ENCODE measurements around the gene ATE1.

Gene ATE1

GRCh38 chr10:121747163-121747775 is 180.6 kb downstream of the ATE1 start:
- H3K36me3 ChIP-seq, result no peaks in the 10 kb centered on the region
- H3K4me1 ChIP-seq, result no peaks in the 10 kb centered on the region
- H3K27me3 ChIP-seq, result no peaks in the 10 kb centered on the region
- DNase-seq, result no peak
- H3K9me3 ChIP-seq, result no peaks in the 10 kb centered on the region
- TF ChIP-seq, protein P1, sequence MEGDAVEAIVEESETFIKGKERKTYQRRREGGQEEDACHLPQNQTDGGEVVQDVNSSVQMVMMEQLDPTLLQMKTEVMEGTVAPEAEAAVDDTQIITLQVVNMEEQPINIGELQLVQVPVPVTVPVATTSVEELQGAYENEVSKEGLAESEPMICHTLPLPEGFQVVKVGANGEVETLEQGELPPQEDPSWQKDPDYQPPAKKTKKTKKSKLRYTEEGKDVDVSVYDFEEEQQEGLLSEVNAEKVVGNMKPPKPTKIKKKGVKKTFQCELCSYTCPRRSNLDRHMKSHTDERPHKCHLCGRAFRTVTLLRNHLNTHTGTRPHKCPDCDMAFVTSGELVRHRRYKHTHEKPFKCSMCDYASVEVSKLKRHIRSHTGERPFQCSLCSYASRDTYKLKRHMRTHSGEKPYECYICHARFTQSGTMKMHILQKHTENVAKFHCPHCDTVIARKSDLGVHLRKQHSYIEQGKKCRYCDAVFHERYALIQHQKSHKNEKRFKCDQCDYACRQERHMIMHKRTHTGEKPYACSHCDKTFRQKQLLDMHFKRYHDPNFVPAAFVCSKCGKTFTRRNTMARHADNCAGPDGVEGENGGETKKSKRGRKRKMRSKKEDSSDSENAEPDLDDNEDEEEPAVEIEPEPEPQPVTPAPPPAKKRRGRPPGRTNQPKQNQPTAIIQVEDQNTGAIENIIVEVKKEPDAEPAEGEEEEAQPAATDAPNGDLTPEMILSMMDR (IDR thresholded peaks at IDR 0.05; ENCODE audit: low read depth, low read length), result no peak
- no peak overlapping the region for H3K4me3 ChIP-seq (ENCODE audit: low read depth, low read length)

DNA sequence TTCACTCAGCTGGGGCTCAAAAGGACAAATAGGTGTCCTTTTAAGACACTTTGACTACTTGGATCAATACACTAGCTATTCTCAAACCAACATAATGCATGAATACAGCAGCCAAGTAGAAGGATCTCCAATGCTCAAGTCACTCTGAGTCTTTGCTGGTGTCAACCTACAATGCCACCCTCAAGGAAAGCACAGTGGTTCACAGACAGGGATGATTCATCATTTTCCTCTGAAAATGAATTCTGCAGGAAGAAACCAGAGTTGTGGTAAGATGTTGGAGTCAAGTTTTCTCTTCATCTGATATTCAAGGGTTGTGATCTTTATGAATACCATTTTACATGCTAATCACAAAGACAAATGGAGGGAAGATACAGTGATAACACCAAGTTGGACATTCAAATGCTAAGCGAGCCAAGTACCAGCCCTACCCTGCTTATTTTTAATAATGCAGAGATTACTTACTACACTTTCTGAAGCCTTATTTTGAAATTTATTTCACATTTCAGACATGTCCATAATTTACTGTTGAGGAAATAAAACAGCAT is 186.5 kb downstream of the ATE1 start:
- DNase-seq, result no peak
- no peaks in the 10 kb centered on the region for H3K36me3 ChIP-seq
- peaks cover under 1% of the 10 kb centered on the region; the same call in 1 of the 2 replicates for H3K27me3 ChIP-seq
- H3K4me1 ChIP-seq, result peaks cover 10% of the 10 kb centered on the region
- H3K9me3 ChIP-seq, result no peaks in the 10 kb centered on the region
- H3K4me3 ChIP-seq (ENCODE audit: low read depth, low read length), result no peak overlapping the region
- TF ChIP-seq, protein P1 (IDR thresholded peaks at IDR 0.05; ENCODE audit: low read depth, low read length), result no peak

- H3K4me3 ChIP-seq (ENCODE audit: low read depth, low read length), result no peak overlapping the region
- DNase-seq, result no peak
- H3K9me3 ChIP-seq, result no peaks in the 10 kb centered on the region
- TF ChIP-seq, protein P1 (IDR thresholded peaks at IDR 0.05; ENCODE audit: low read depth, low read length), result no peak
- no peaks in the 10 kb centered on the region for H3K36me3 ChIP-seq
- peaks cover 8% of the 10 kb centered on the region; the same call in 1 of the 2 replicates for H3K27me3 ChIP-seq
- H3K4me1 ChIP-seq, result peaks cover 14% of the 10 kb centered on the region
Observed at GRCh38 chr10:121740069-121740468, 187.8 kb downstream of the ATE1 start.

GRCh38 chr10:121739114-121739513 is 188.7 kb downstream of the ATE1 start:
- H3K27me3 ChIP-seq, result peaks cover 8% of the 10 kb centered on the region; the same call in 1 of the 2 replicates
- H3K9me3 ChIP-seq, result no peaks in the 10 kb centered on the region
- peaks cover 14% of the 10 kb centered on the region for H3K4me1 ChIP-seq
- no peak for DNase-seq
- no peak overlapping the region for H3K4me3 ChIP-seq (ENCODE audit: low read depth, low read length)
- TF ChIP-seq, protein P1 (IDR thresholded peaks at IDR 0.05; ENCODE audit: low read depth, low read length), result no peak
- H3K36me3 ChIP-seq, result no peaks in the 10 kb centered on the region

DNA sequence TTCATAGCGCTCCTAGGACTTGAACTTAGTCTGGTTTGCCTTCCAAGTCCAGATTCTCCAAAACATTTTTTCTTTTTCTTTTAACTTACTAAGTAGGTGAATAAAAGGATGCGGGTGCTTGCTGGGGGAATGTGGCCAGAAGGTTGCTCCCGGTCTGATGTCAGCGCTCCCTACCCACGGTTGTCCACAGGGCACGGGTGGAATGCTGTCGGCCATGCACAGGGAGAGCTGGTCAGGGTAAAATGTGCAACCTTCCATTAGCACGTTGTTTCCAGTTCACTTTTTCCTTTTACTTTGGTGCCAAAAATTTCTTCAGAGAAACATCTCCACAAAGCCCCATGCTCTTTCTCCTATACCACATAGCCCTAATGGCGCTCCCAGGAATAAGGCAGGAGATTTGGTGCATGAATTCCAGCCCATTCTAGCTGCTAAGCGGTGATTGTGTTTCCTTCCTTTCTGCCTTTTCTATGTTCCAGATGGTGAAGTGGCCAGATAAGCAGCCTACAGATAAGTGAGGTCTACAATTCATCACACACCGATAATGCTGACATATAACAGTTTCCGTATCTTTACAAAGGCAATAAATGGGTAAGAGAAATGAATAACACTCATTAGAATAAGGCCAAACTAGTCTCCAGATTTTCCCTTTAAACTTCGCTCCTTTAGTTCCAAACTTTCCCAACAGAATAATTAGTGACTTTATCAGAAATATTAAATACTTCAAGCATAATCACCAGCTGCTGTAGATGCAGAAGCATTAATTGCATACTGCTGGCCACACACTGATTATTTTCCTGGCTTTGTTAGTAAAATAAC is 191.3 kb downstream of the ATE1 start:
- H3K27me3 ChIP-seq, result peaks cover 8% of the 10 kb centered on the region; the same call in 1 of the 2 replicates
- no peak overlapping the region; the same call in 1 of the 2 replicates for H3K4me3 ChIP-seq (ENCODE audit: low read depth, low read length)
- H3K9me3 ChIP-seq, result no peaks in the 10 kb centered on the region
- TF ChIP-seq, protein P1 (IDR thresholded peaks at IDR 0.05; ENCODE audit: low read depth, low read length), result no peak
- H3K4me1 ChIP-seq, result peaks cover 14% of the 10 kb centered on the region
- no peaks in the 10 kb centered on the region for H3K36me3 ChIP-seq
- DNase-seq, result no peak

Measured in BE2C (cell line).